NB4 (cell line): ENCODE measurements around the gene VEPH1.

Experiments
- DNase-seq: peaks from one replicate; pipeline ENCODE4 v3.0.0; 2010; ENCODE audit warnings: low read depth
- H3K4me3 ChIP-seq: one replicate; pipeline ENCODE4 v1.5.1; 2011; ENCODE audit warnings: mild to moderate bottlenecking, low read depth, low read length, moderate library complexity
- CTCF ChIP-seq: IDR thresholded peaks from one replicate; pipeline ENCODE4 v1.5.1; 2012; ENCODE audit warnings: low read depth, low read length
- MAX ChIP-seq: IDR thresholded peaks from 2 replicates; pipeline ENCODE4 v1.6.1; 2011; ENCODE audit warnings: low read depth, low read length
- MYC ChIP-seq: IDR thresholded peaks from 2 replicates; pipeline ENCODE4 v1.6.1; 2011; ENCODE audit warnings: low read depth, low read length
- POLR2A ChIP-seq: IDR thresholded peaks from 2 replicates; pipeline ENCODE4 v1.6.1; 2011; ENCODE audit warnings: mild to moderate bottlenecking; ENCODE audit not compliant: insufficient read length; ENCODE audit errors: extremely low read depth

The VEPH1 gene

GRCh38 chr3:157502916-157503595 is at the start of gene VEPH1:
Gene VEPH1 (minus strand): TSS chr3:157503416. CDS start chr3:157495349, 8,067 bp downstream.
- H3K4me3 ChIP-seq, result no peak within 1 kb of the TSS

GRCh38 chr3:157551961-157552360 is 48.7 kb upstream of the VEPH1 start:
- no peak overlapping the region for H3K4me3 ChIP-seq
- TF ChIP-seq MAX (no peak), MYC (no peak), POLR2A (no peak)
- DNase-seq, result no peak

More at GRCh38 chr3:157502916-157503595, at the start of gene VEPH1:
- no peak for TF ChIP-seq MAX
- no peak for TF ChIP-seq POLR2A
- TF ChIP-seq MYC, result no peak
- TF ChIP-seq CTCF, result no peak
- no peak for DNase-seq

GRCh38 chr3:157549498-157549897 is 46.3 kb upstream of the VEPH1 start:
- no peak for TF ChIP-seq MAX
- no peak for TF ChIP-seq MYC
- no peak for TF ChIP-seq POLR2A
- TF ChIP-seq CTCF, result no peak
- H3K4me3 ChIP-seq, result no peak overlapping the region
- DNase-seq, result no peak

- TF ChIP-seq CTCF, result no peak
- TF ChIP-seq MAX, result no peak
- no peak for TF ChIP-seq POLR2A
- no peak for TF ChIP-seq MYC
Observed at GRCh38 chr3:157544501-157545130, 41.4 kb upstream of the VEPH1 start.

GRCh38 chr3:157543501-157544035 is 40.4 kb upstream of the VEPH1 start:
- DNase-seq, result no peak
- TF ChIP-seq MAX (no peak), MYC (no peak), POLR2A (no peak), CTCF (no peak)
- H3K4me3 ChIP-seq, result no peak overlapping the region

More at GRCh38 chr3:157544501-157545130, 41.4 kb upstream of the VEPH1 start:
- no peak overlapping the region for H3K4me3 ChIP-seq
- no peak for DNase-seq

GRCh38 chr3:157542711-157543500 is 39.7 kb upstream of the VEPH1 start:
- DNase-seq, result no peak
- no peak overlapping the region for H3K4me3 ChIP-seq
- TF ChIP-seq CTCF, result no peak
- TF ChIP-seq POLR2A, result no peak
- TF ChIP-seq MYC, result no peak
- TF ChIP-seq MAX, result no peak
